Thyroid gland (tissue), 4 donors: Measurements from ENCODE around the gene ARSA.

Experiments used
- CTCF ChIP-seq, 6 experiments: fragments of 200-600 bp in 3 of 6; fragments of 450-650 bp in 3 of 6; sonication (generic) in 3 of 6; IDR thresholded peaks; one replicate each; pipeline ENCODE4 v1.5.1; 2016 to 2019; ENCODE audit warnings: antibody characterized with exemption in 6 of 6, mild to moderate bottlenecking in 2 of 6, inconsistent platforms in 1 of 6, moderate library complexity in 1 of 6
- POLR2A ChIP-seq, 2 donors: fragments of 450-650 bp; IDR thresholded peaks; one replicate each; pipeline ENCODE4 v1.6.1; 2017; ENCODE audit warnings: antibody characterized with exemption in 2 of 2, mild to moderate bottlenecking in 2 of 2, moderate library complexity in 1 of 2

- TF ChIP-seq CTCF (IDR thresholded peaks at IDR 0.05) (no peak), POLR2A (IDR thresholded peaks at IDR 0.05) (no peak)
Measured at GRCh38 chr22:50633771-50634170, 5.8 kb upstream of the ARSA start.
